Heart left ventricle (tissue), 16 donors: Measurements from ENCODE around the gene PRDM16. TPM values are rescaled to one million over a fixed set of nuclear protein-coding genes. Genes with fewer than 3 reads are reported as not detected.

Experiments
- ATAC-seq, 4 donors: fragments of 200-7000 bp; cut with Tn5 transposase; one replicate each; pipeline ENCODE4 v1.9.1; 2020 to 2022; ENCODE audit warnings: moderate library complexity in 4 of 4, mild to moderate bottlenecking in 3 of 4, moderate number of reproducible peaks in 1 of 4
- DNase-seq, 5 donors: peaks; one replicate each; pipeline ENCODE4 v3.0.0-alpha.2; 2020
- H3K27ac ChIP-seq, 12 donors: fragments of 200-600 bp; sonication (generic) in 4 of 12; one replicate each; pipeline versions ENCODE4 v1.5.0 to v1.8.0; 2016 to 2022; ENCODE audit warnings: mild to moderate bottlenecking in 2 of 12
- H3K27me3 ChIP-seq, 9 donors: fragments of 200-600 bp; sonication (generic) in 2 of 9; one replicate each; pipeline versions ENCODE4 v1.5.1 to v1.8.0; 2016 to 2022; ENCODE audit warnings: mild to moderate bottlenecking in 3 of 9
- H3K36me3 ChIP-seq, 9 donors: fragments of 200-600 bp; sonication (generic) in 2 of 9; one replicate each; pipeline versions ENCODE4 v1.5.0 to v1.8.0; 2018 to 2022; ENCODE audit warnings: mild to moderate bottlenecking in 2 of 9
- H3K4me1 ChIP-seq, 12 donors: fragments of 200-600 bp; sonication (generic) in 4 of 12; one replicate each; pipeline versions ENCODE4 v1.5.0 to v1.8.0; 2016 to 2022; ENCODE audit warnings: mild to moderate bottlenecking in 3 of 12
- H3K4me3 ChIP-seq, 12 donors: fragments of 200-600 bp; sonication (generic) in 4 of 12; one replicate each; pipeline versions ENCODE4 v1.5.0 to v1.8.0; 2017 to 2022; ENCODE audit warnings: mild to moderate bottlenecking in 9 of 12, moderate library complexity in 4 of 12
- H3K9me3 ChIP-seq, 12 donors: fragments of 200-600 bp; sonication (generic) in 4 of 12; one replicate each; pipeline versions ENCODE4 v1.5.0 to v1.8.0; 2016 to 2022; ENCODE audit warnings: mild to moderate bottlenecking in 1 of 12
- POLR2A ChIP-seq, 2 donors: fragments of 450-650 bp; IDR thresholded peaks; one replicate each; pipeline ENCODE4 v1.6.1; 2017; ENCODE audit warnings: antibody characterized with exemption in 2 of 2, mild to moderate bottlenecking in 2 of 2, moderate library complexity in 2 of 2
- WGBS, 4 donors: extraction: QIAGEN DNeasy Blood & Tissue Kit in 2 of 4; methylation state at CpG; one replicate each; pipeline versions ENCODE4 v1.1.5 to v1.1.7; 2013 to 2018; 5-methylcytosine and 5-hydroxymethylcytosine counted together
- intact Hi-C, 10 donors: fragments of 100-400 bp; cut with DNase I; formaldehyde crosslinking; loops; one replicate each; pipeline versions ENCODE4 v1.11.1 to v1.14.2; 2022
- polyA plus RNA-seq, 2 donors: library from polyadenylated mRNA; stranded (reverse); fragments of 200-250 nt; gene quantifications; one replicate each; pipeline ENCODE4 v1.2.3, GENCODE V29; 2013
- total RNA-seq, 9 donors: library from RNA; depleted of rRNA in 2 of 9; stranded (reverse); fragments of >200 nt in 2 of 9; fragmentation: NEBNext Ultra II Directional in 3 of 9; extraction: Animal tissue kit (Norgen Biotek cat#: 25700) in 3 of 9; gene quantifications; one replicate each; pipeline versions ENCODE4 v1.1.0 to v1.2.4, GENCODE V29; 2016 to 2023
- TF ChIP-seq, protein P1 (sequence below), 12 donors: fragments of 200-600 bp; sonication (generic) in 4 of 12; IDR thresholded peaks; one replicate each; pipeline versions ENCODE4 v1.5.0 to v1.8.0; 2018 to 2022; ENCODE audit warnings: antibody characterized with exemption in 12 of 12, mild to moderate bottlenecking in 5 of 12
- donor health status: ischemic (EF 13 %, LVEDD 7.1; RV severe dilation, severe dysfunction).
- donor health status: healthy with polysubstance abuse.
- donor health status: DM: no; HTN: yes; CAD: no.
- donor health status: DM: no; HTN: no; CAD: no.
- donor health status: ischemic (EF 25% LVEDD 6.9; RV normal size, moderate dysfunction).
- donor health status: ischemic (EF 25% LVEDD 5.7; RV mildly dilated, moderate dysfunction).
- donor health status: healthy.
- donor health status: DM: yes; HTN: yes; CAD: no.
- donor health status: ischemic (EF 35%, LVEDD 5.7; RV mildly dilated, moderate dysfunction).
- donor health status: nonischemic (EF 11% LVEDD 7.7; RV severe dilation, severe dysfunction).
- donor health status: DM: yes; HTN: yes; CAD: no.
- donor health status: PGD.
- donor health status: ischemic (EF 29% LVEDD 5.4; RV normal size, mild dysfunction).
- donor health status: nonischemic (EF 23%, LVEDD 6.1; RV moderate dilation, normal function).

PRDM16 gene
- total and polyA plus RNA-seq, 11 donors = 6.0 to 22.7 (median 14.0) TPM

DNA sequence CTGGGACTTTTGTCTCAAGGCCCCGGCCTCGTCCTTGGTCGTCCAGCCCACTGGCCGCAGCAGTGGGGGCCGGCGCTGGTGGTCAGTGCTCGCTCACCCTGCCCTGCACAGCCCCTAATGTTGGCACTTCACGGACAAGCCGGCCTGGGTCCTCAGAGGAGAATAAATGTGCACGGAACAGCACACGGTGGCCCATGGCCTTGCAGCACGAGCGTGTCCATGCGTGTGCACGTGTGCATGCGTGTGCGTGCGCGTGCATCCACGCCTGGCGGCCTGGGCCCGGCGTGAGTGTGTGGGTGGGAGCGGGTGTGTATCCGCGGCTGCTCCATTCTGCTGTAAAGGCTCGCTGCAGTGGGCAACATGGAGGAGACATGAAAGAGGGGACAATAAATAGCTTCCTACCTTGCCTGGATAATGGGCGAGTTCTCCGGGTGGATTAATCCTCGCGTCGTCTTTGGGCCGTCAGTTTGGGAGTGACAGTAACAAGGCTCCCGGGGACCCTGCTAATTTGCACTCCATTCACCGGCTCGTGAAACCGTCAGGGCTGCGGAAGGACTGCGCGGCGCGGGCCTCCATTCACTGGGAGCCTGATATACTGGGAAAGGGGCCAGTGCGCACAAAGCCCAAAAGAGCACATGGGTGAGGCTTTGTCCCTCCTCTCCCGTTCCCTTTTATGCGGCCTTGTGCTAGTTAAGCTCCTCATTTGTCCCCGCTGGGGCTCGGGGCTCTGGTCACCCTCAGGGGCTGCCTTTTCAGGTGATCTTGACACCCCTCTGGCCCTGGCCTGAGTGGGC, 142.8 kb downstream of the PRDM16 start:
- WGBS, 4 donors = 90 to 93% (median 92%) methylated on average over 46 to 47 of the region's 47 CpGs

DNA sequence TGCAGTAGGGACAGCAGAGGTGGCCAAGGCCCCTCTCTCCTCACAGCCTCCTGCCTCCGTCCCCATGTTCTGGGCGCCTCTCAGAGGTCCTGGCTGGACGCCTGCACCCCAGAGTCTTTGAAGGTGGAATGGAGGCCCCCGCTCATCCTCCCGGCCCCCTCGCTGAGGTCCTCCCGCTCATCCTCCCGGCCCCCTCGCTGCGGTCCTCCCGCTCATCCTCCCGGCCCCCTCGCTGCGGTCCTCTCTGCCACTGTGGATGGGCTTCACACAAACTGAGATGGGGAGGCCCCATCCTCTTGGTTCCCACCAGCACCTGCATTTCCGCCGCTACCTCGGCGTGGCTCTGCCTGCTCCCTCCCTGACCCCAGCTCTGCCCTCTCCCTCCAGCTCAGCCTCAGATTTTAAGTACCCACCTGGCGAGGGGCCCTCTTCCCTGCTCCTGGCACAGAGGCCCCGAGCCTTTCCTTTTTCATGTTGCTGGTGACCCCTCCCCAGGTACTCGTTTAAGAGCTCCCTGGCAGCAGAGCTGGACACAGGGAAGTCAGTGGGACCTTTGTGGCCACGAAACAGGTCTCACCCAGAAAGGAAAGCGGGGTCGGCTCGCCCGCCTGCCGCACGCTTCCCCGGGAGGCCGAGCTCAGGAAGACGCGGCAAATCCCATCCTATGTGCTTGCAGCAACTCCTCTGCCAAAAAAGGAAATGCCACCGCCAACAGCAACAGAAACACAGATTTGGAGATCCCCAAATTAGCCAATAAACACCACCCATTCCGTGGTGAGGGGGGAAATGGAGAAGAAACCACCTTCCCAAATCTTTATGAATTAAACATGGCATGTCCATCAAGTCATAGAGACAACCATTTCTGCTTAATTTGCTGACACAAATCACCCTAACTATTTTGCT, 143.7 kb downstream of the PRDM16 start:
- no peak for ATAC-seq

More for the DNA sequence above, 142.8 kb downstream of the PRDM16 start:
- H3K36me3 ChIP-seq = no peaks in the 10 kb centered on the region
- no peaks in the 10 kb centered on the region for H3K9me3 ChIP-seq
- H3K4me3 ChIP-seq = no peak overlapping the region
- no peak overlapping the region for H3K27ac ChIP-seq
- H3K4me1 ChIP-seq = peaks cover 0 to 19% (median 0%) of the 10 kb centered on the region in 12 donors
- intact Hi-C loops = no loop called here
- DNase-seq (no peak), ATAC-seq (no peak)
- TF ChIP-seq POLR2A (IDR thresholded peaks at IDR 0.05) = no peak
- TF ChIP-seq, protein P1, sequence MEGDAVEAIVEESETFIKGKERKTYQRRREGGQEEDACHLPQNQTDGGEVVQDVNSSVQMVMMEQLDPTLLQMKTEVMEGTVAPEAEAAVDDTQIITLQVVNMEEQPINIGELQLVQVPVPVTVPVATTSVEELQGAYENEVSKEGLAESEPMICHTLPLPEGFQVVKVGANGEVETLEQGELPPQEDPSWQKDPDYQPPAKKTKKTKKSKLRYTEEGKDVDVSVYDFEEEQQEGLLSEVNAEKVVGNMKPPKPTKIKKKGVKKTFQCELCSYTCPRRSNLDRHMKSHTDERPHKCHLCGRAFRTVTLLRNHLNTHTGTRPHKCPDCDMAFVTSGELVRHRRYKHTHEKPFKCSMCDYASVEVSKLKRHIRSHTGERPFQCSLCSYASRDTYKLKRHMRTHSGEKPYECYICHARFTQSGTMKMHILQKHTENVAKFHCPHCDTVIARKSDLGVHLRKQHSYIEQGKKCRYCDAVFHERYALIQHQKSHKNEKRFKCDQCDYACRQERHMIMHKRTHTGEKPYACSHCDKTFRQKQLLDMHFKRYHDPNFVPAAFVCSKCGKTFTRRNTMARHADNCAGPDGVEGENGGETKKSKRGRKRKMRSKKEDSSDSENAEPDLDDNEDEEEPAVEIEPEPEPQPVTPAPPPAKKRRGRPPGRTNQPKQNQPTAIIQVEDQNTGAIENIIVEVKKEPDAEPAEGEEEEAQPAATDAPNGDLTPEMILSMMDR (IDR thresholded peaks at IDR 0.05) = no peak
- no peaks in the 10 kb centered on the region for H3K27me3 ChIP-seq

GRCh38 chr1:3213730-3214129, 144.7 kb downstream of the PRDM16 start:
- ATAC-seq (peak in 3 of 4 donors; percentile 16 to 32 (median 18)), DNase-seq (no peak)
- peaks cover 0 to 21% (median 4%) of the 10 kb centered on the region in 12 donors for H3K4me1 ChIP-seq
- no peaks in the 10 kb centered on the region for H3K36me3 ChIP-seq
- intact Hi-C loops = no loop called here
- TF ChIP-seq, protein P1 (IDR thresholded peaks at IDR 0.05) = no peak
- no peak for TF ChIP-seq POLR2A (IDR thresholded peaks at IDR 0.05)
- peaks cover 0 to 5% (median 0%) of the 10 kb centered on the region in 9 donors for H3K27me3 ChIP-seq
- no peak overlapping the region for H3K4me3 ChIP-seq
- no peaks in the 10 kb centered on the region for H3K9me3 ChIP-seq
- WGBS, 4 donors = 44 to 64% (median 48%) methylated on average over 12 to 16 of the region's 16 CpGs
- H3K27ac ChIP-seq = no peak overlapping the region

More for the DNA sequence above, 143.7 kb downstream of the PRDM16 start:
- no peaks in the 10 kb centered on the region for H3K9me3 ChIP-seq
- H3K27me3 ChIP-seq = peaks cover 0 to 5% (median 0%) of the 10 kb centered on the region in 9 donors
- intact Hi-C loops = no loop called here
- no peak overlapping the region for H3K27ac ChIP-seq
- H3K4me1 ChIP-seq = peaks cover 0 to 10% (median 0%) of the 10 kb centered on the region in 12 donors
- H3K36me3 ChIP-seq = no peaks in the 10 kb centered on the region
- no peak for DNase-seq
- no peak overlapping the region for H3K4me3 ChIP-seq
- TF ChIP-seq, protein P1 (IDR thresholded peaks at IDR 0.05) = no peak
- no peak for TF ChIP-seq POLR2A (IDR thresholded peaks at IDR 0.05)
- 89 to 91% (median 89%) methylated on average over 34 of the region's 34 CpGs for WGBS, 4 donors
